H1 (cell line): ENCODE data around the gene THAP11. TPM values are rescaled to one million over a fixed set of nuclear protein-coding genes. Genes with fewer than 3 reads are reported as not detected.

Experiments used
- BRCA1 ChIP-seq: IDR thresholded peaks from 2 replicates; pipeline ENCODE4 v1.6.1; 2012; ENCODE audit warnings: low read depth, low read length, improper control_type of control experiment
- CTBP2 ChIP-seq: IDR thresholded peaks from 2 replicates; pipeline ENCODE4 v1.7.0; 2011; ENCODE audit warnings: borderline replicate concordance, mild to moderate bottlenecking, moderate library complexity, mixed read lengths, low read length; ENCODE audit not compliant: insufficient read depth, insufficient read length
- JUN ChIP-seq: IDR thresholded peaks from 2 replicates; pipeline ENCODE4 v1.6.1; 2011; ENCODE audit warnings: low read depth, mild to moderate bottlenecking, improper control_type of control experiment, low read length
- SIX5 ChIP-seq: IDR thresholded peaks from 2 replicates; pipeline ENCODE4 v1.6.1; 2011; ENCODE audit warnings: mild to moderate bottlenecking, low read depth, low read length
- polyA plus RNA-seq, 7 experiments: library from polyadenylated mRNA; depleted of rRNA in 3 of 7; stranded (reverse) in 5 of 7; unstranded in 2 of 7; fragments of >200 nt in 5 of 7; fragments of 200-250 nt in 2 of 7; gene quantifications; 1 replicate in 5 of 7; 2 replicates in 1 of 7; 4 replicates in 1 of 7; pipeline versions ENCODE4 v1.2.1 to v1.2.3, GENCODE V29; 2011 to 2013; ENCODE audit warnings: missing spikeins in 2 of 7, mixed read lengths in 2 of 7
- total RNA-seq: library from RNA; stranded (reverse); fragmentation: NEBNext Ultra II Directional; extraction: Animal tissue kit (Norgen Biotek cat#: 25700); gene quantifications from 2 replicates; pipeline ENCODE4 v1.2.1, GENCODE V29; 2021

Gene THAP11
- total and polyA plus RNA-seq, 2 of the 8 experiments (the other 6 are each of a cell fraction or from before 2014, with no cell fraction given) = 50.8 to 54.8 TPM

DNA sequence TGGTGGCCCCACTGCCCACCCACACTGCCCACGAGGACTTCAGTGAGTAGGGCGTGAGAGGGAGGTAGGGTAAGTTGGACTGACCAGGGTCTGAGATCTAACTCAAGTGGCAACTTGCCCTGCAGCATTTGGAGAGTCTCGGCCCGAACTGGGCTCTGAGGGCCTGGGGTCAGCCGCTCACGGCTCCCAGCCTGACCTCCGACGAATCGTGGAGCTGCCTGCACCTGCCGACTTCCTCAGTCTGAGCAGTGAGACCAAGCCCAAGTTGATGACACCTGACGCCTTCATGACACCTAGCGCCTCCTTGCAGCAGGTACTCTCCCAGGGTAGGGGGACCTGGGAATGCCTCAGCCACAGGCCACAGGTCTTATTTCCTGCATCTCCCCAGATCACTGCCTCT lies 37.3 kb downstream of the THAP11 start (continued):
- TF ChIP-seq JUN = no peak
- no peak for TF ChIP-seq BRCA1
- no peak for TF ChIP-seq SIX5
- TF ChIP-seq CTBP2 = no peak
